OCI-LY7 (cell line): ENCODE measurements around the gene TRPM3.

ENCODE experiments used
- EZH2phosphoT487 ChIP-seq: fragments of 200-600 bp; sonication (generic); IDR thresholded peaks from 2 replicates; pipeline ENCODE4 v1.6.1; 2018; ENCODE audit warnings: low read depth, borderline replicate concordance, mild to moderate bottlenecking, mixed run types, antibody characterized with exemption, low read length, moderate library complexity, mixed read lengths
- TF ChIP-seq, protein P1 (sequence below): fragments of 200-600 bp; sonication (generic); conservative IDR thresholded peaks from 2 replicates; pipeline ENCODE4 v1.5.1; 2014; ENCODE audit warnings: mild to moderate bottlenecking, antibody characterized with exemption, low read length, moderate library complexity, mixed read lengths

DNA sequence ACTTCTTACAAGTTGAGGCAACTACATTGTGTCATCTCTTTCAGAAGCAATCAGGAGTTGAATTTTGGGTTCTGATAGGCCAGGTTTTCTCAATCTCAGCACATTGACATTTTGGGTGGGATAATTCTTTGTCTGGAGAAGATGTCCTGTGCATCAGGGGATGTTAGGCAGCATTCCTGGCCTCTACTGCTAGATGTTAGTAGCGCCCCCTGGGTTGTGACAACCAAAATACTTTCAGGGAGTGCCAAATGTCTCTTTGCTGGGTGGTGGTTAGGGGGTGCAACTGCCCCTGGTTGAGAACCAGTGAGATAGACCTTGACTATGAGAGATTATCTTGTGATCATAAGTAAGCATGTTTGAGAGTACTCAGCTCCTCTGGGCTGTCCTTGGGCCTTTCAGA is 542.7 kb downstream of the TRPM3 start:
- TF ChIP-seq, protein P1, sequence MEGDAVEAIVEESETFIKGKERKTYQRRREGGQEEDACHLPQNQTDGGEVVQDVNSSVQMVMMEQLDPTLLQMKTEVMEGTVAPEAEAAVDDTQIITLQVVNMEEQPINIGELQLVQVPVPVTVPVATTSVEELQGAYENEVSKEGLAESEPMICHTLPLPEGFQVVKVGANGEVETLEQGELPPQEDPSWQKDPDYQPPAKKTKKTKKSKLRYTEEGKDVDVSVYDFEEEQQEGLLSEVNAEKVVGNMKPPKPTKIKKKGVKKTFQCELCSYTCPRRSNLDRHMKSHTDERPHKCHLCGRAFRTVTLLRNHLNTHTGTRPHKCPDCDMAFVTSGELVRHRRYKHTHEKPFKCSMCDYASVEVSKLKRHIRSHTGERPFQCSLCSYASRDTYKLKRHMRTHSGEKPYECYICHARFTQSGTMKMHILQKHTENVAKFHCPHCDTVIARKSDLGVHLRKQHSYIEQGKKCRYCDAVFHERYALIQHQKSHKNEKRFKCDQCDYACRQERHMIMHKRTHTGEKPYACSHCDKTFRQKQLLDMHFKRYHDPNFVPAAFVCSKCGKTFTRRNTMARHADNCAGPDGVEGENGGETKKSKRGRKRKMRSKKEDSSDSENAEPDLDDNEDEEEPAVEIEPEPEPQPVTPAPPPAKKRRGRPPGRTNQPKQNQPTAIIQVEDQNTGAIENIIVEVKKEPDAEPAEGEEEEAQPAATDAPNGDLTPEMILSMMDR = peak; percentile 58
- TF ChIP-seq EZH2phosphoT487 = no peak
